Bronchial epithelial cell (primary cell): ENCODE data around the gene FARP1. TPM values are rescaled to one million over a fixed set of nuclear protein-coding genes. Genes with fewer than 3 reads are reported as not detected.

Experiments used
- DNase-seq: peaks from one replicate; pipeline ENCODE4 v3.0.0-alpha.2; 2010; ENCODE audit warnings: low read depth
- FAIRE-seq: peaks from 2 replicates; lab custom pipeline; 2011; peaks lifted over from hg19 to GRCh38; lab: Jason Lieb, UNC
- H3K27me3 ChIP-seq: 2 replicates; pipeline ENCODE4 v1.5.1; 2011; ENCODE audit warnings: low read length; ENCODE audit not compliant: control insufficient read depth, insufficient read depth
- H3K36me3 ChIP-seq: 2 replicates; pipeline ENCODE4 v1.5.1; 2011; ENCODE audit warnings: low read length; ENCODE audit not compliant: control insufficient read depth, insufficient read depth
- H3K4me3 ChIP-seq: 2 replicates; pipeline ENCODE4 v1.5.1; 2011; ENCODE audit warnings: mild to moderate bottlenecking, low read depth, low read length, control low read depth
- total RNA-seq: library from RNA; depleted of rRNA; stranded (reverse); fragments of >200 nt; gene quantifications from 2 replicates; pipeline ENCODE4 v1.2.1, GENCODE V29; 2014
- TF ChIP-seq, protein P1 (sequence below): IDR thresholded peaks from 2 replicates; pipeline ENCODE4 v1.5.1; 2011; ENCODE audit warnings: mild to moderate bottlenecking, moderate library complexity, low read length, control low read depth, inconsistent platforms; ENCODE audit not compliant: insufficient read depth, severe bottlenecking

The FARP1 gene
- total RNA-seq, 1 donor from 2014 or later, result 11.1 TPM

DNA sequence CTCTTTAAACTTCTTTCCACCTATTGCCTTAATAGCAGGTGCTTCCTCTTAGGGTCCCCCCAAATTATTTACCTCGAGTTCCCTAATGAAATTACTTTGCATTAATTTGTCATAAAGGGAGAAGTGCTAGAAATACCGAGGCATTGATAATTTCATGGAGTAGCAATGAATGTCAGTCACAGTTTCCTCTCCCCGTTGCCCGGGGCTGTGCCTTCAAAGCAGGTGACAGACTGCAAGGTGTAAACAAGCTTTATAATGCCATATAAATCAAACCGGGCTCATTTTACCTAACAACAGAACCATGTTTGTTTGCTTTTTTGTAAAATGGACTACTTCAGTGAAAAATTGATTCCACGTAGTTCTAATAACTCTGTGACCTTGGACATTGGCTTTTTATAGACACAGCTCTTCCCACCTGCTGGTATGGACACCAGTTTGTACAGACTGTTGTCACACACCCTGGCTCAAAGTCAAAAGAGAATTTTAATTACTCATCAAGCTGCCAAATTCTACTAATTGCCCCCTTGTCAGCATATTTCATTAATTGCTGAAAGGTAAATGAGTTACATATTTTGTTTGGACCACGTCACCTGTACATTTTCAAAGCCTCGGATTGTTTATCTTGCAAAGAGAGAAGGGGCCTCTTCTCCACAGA is 262.9 kb downstream of the FARP1 start:
- FAIRE-seq, result no peak
- H3K27me3 ChIP-seq, result no peaks in the 10 kb centered on the region
- no peak overlapping the region for H3K4me3 ChIP-seq
- H3K36me3 ChIP-seq, result no peaks in the 10 kb centered on the region
- no peak for DNase-seq
- TF ChIP-seq, protein P1, sequence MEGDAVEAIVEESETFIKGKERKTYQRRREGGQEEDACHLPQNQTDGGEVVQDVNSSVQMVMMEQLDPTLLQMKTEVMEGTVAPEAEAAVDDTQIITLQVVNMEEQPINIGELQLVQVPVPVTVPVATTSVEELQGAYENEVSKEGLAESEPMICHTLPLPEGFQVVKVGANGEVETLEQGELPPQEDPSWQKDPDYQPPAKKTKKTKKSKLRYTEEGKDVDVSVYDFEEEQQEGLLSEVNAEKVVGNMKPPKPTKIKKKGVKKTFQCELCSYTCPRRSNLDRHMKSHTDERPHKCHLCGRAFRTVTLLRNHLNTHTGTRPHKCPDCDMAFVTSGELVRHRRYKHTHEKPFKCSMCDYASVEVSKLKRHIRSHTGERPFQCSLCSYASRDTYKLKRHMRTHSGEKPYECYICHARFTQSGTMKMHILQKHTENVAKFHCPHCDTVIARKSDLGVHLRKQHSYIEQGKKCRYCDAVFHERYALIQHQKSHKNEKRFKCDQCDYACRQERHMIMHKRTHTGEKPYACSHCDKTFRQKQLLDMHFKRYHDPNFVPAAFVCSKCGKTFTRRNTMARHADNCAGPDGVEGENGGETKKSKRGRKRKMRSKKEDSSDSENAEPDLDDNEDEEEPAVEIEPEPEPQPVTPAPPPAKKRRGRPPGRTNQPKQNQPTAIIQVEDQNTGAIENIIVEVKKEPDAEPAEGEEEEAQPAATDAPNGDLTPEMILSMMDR, result no peak

DNA sequence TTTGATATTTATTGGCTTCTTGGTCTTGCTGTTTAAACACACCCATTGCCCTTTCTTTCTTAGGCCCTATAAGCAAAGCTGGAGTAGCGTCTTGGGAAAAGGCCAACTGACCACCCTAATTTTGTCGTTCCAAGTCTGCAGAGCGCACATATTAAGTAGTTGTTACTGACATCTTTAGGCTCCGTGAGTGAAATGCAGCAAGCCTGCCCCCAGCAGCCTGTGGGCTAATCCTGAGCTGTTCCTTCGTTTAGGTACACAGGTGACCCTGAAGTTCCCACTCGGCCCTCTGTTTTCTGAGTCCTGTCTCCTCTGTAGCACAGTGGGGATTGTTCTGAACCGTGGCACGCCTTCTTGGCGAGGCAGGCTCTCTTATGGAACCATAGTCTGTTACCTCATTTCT is 263.5 kb downstream of the FARP1 start:
- TF ChIP-seq, protein P1, result no peak
- no peak for DNase-seq
- no peak for FAIRE-seq
- Histone ChIP-seq H3K27me3 (no peaks in the 10 kb centered on the region), H3K36me3 (no peaks in the 10 kb centered on the region), H3K4me3 (no peak overlapping the region)

DNA sequence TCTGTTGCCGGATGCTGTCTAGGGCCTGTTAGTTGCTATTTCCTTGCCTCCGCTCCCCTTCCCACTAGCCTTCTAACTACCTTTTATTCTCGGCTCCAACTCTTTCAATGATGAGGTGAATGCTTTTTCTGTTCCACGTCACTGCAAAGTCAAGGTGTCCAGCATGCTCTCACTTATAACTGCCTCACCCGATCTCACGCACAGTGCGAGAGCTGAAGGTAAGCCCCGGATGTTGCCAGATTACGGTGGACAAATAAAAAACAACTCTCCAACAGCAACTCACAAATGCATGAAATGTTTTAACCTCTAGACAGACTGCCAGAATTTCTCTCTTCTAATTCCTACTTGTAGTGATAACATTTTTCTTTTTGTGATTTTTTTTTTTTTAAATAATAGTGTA is 264.1 kb downstream of the FARP1 start:
- H3K4me3 ChIP-seq, result no peak overlapping the region
- H3K27me3 ChIP-seq, result no peaks in the 10 kb centered on the region
- DNase-seq, result no peak
- FAIRE-seq, result no peak
- no peaks in the 10 kb centered on the region for H3K36me3 ChIP-seq
- TF ChIP-seq, protein P1, result no peak

DNA sequence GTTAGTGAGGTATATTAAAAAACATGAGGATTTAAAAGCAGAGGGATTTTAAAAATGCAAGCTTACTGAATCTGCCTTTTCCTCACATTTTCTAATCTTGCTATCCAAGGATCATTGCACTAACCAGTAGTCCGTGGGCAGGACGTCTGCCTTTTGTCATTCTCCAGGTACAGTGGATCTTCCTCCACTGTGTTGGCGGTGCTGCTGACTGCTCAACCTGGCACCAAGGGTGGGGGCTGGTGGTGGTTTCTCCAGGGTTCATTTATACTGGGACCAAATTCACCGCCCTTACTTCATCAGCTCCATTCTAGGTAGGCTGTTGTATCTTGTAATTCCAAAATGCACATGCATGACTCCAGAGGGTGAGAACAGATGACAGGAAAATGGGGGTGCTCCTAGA is 264.7 kb downstream of the FARP1 start:
- Histone ChIP-seq H3K27me3 (no peaks in the 10 kb centered on the region), H3K4me3 (no peak overlapping the region), H3K36me3 (no peaks in the 10 kb centered on the region)
- no peak for DNase-seq
- TF ChIP-seq, protein P1, result no peak
- FAIRE-seq, result no peak

DNA sequence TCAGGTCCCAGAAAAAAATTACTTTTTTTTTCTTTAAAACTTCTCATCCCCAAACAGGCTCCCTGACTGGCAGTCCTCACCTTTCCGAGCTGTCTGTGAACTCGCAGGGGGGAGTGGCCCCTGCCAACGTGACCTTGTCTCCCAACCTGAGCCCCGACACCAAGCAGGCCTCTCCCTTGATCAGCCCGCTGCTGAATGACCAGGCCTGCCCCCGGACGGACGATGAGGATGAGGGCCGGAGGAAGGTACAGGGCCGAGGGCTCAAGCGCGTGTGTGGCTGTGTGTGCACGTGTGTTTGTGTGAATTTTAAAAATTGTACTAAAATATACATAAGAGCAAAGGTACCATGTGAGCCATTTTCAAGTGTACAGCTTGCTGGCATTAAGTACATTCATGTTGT is 266.4 kb downstream of the FARP1 start:
- Histone ChIP-seq H3K4me3 (no peak overlapping the region), H3K36me3 (no peaks in the 10 kb centered on the region), H3K27me3 (no peaks in the 10 kb centered on the region)
- TF ChIP-seq, protein P1, result no peak
- no peak for DNase-seq
- FAIRE-seq, result no peak

DNA sequence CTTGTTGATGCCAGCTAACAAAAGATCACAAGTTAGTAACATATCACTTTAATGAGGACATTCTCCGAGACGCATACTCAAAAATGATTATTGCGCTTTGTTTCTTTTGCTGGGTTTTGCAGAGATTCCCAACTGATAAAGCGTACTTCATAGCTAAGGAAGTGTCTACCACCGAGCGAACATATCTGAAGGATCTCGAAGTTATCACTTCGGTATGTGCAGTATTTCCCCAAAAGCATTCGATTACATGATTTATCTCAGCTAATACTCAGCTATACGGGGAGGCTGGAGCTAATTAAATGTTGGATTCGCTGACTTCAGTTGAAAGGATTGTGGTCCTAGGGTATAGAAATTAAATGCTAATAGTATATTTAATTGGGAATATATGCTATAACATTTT is 267.7 kb downstream of the FARP1 start:
- DNase-seq (no peak), FAIRE-seq (no peak)
- no peaks in the 10 kb centered on the region for H3K27me3 ChIP-seq
- TF ChIP-seq, protein P1, result no peak
- no peak overlapping the region for H3K4me3 ChIP-seq
- no peaks in the 10 kb centered on the region for H3K36me3 ChIP-seq
